Activated CD4-positive, alpha-beta T cell treated with anti-CD3 and anti-CD28 coated beads, Interleukin-2, amount 10 ng/mL, durations not matched to agents 24 days and 14 days (primary cell): Measurements from ENCODE around the gene RNF169. TPM values are rescaled to one million over a fixed set of nuclear protein-coding genes. Genes with fewer than 3 reads are reported as not detected.
"Not testable (repeated sequence)": the region's sequence is repeated elsewhere in the genome, so short reads cannot be mapped to it uniquely, and the experiment has no call there.

Experiments
- DNase-seq: peaks from one replicate; pipeline ENCODE4 v3.0.0; 2022
- H3K27ac Mint-ChIP-seq: one replicate; pipeline ENCODE4 v1.8.0; 2022; ENCODE audit warnings: mild to moderate bottlenecking, mixed read lengths
- H3K27me3 Mint-ChIP-seq: one replicate; pipeline ENCODE4 v1.8.0; 2022; ENCODE audit warnings: mixed read lengths
- H3K36me3 Mint-ChIP-seq: one replicate; pipeline ENCODE4 v1.8.0; 2022; ENCODE audit warnings: low read depth, mild to moderate bottlenecking, mixed read lengths
- H3K4me1 Mint-ChIP-seq: one replicate; pipeline ENCODE4 v1.8.0; 2021; ENCODE audit warnings: mixed read lengths
- H3K4me3 Mint-ChIP-seq: one replicate; pipeline ENCODE4 v1.8.0; 2022; ENCODE audit warnings: mild to moderate bottlenecking, moderate library complexity, mixed read lengths
- H3K9me3 Mint-ChIP-seq: one replicate; pipeline ENCODE4 v1.8.0; 2021; ENCODE audit warnings: mixed read lengths
- intact Hi-C: fragments of 100-400 bp; cut with micrococcal nuclease; formaldehyde crosslinking; loops from one replicate; pipeline ENCODE4 v1.15.1; 2023
- total RNA-seq: library from RNA; stranded (reverse); gene quantifications from 2 replicates; pipeline ENCODE4 v1.2.3, GENCODE V29; 2022

Gene RNF169
- total RNA-seq, 1 donor from 2014 or later, result 15.2 TPM

- Mint-ChIP-seq H3K36me3 (no peaks in the 10 kb centered on the region), H3K27ac (no peak overlapping the region), H3K4me3 (no peak overlapping the region), H3K27me3 (peaks cover 32% of the 10 kb centered on the region), H3K9me3 (no peaks in the 10 kb centered on the region), H3K4me1 (peaks cover 10% of the 10 kb centered on the region)
- intact Hi-C loops, result no loop called here
- peak; percentile 81 for DNase-seq
These were observed 8.9 kb upstream of the RNF169 start for GRCh38 chr11:74739546-74740270.

DNA sequence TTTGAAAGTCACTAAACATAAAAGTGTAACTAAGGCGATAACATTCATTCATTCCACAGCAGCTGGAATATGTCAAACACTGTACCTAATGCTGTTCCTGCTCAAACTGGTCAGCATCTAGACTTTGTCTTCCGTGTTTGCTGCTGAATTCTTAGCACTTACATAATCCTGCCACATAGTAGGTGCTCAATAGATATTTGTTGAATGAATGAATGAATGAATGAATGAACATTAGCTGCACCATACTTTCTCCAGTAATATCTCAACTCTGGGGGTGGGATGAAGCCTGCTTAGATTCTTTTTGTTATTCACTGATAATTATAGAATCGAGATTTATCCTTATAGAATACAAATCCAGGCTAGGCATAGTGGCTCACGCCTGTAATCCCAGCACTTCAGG, 6.6 kb upstream of the RNF169 start:
- Mint-ChIP-seq H3K9me3 (no peaks in the 10 kb centered on the region), H3K27me3 (peaks cover 18% of the 10 kb centered on the region), H3K4me3 (no peak overlapping the region), H3K36me3 (no peaks in the 10 kb centered on the region), H3K27ac (no peak overlapping the region), H3K4me1 (peaks cover 10% of the 10 kb centered on the region)
- intact Hi-C loops, result no loop called here
- no peak for DNase-seq

- DNase-seq, result no peak
- no peak overlapping the region for H3K27ac Mint-ChIP-seq
- H3K4me3 Mint-ChIP-seq, result no peak overlapping the region
- H3K9me3 Mint-ChIP-seq, result no peaks in the 10 kb centered on the region
- peaks cover 11% of the 10 kb centered on the region for H3K27me3 Mint-ChIP-seq
- H3K4me1 Mint-ChIP-seq, result peaks cover 18% of the 10 kb centered on the region
- intact Hi-C loops, result no loop called here
- no peaks in the 10 kb centered on the region for H3K36me3 Mint-ChIP-seq
These were observed 5.0 kb upstream of the RNF169 start for GRCh38 chr11:74743640-74744039.

- H3K4me1 Mint-ChIP-seq, result peaks cover 18% of the 10 kb centered on the region
- no peak overlapping the region for H3K27ac Mint-ChIP-seq
- H3K36me3 Mint-ChIP-seq, result no peaks in the 10 kb centered on the region
- intact Hi-C loops, result no loop called here
- H3K4me3 Mint-ChIP-seq, result no peak overlapping the region
- H3K9me3 Mint-ChIP-seq, result no peaks in the 10 kb centered on the region
- DNase-seq, result no peak
- peaks cover 6% of the 10 kb centered on the region for H3K27me3 Mint-ChIP-seq
These were observed 4.4 kb upstream of the RNF169 start for GRCh38 chr11:74744277-74744676.

DNA sequence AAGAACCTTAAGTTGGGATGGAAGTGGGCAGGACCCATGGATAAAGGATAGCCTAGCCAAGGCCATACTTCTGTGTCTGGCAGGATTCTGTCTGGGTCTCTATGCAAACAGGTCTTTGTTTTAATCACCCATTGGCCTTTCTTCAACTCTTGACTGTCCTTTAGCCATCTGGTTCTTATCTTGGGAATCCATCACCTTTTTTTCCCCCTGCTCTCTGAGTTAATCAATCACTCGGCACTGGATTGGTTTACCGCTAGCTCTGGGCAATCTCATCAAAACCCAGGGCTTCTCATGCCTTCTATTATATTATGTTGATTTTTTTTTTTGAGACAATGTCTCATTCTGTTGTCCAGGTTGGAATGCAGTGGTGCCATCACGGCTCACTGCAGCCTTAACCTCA, 1.8 kb upstream of the RNF169 start:
- intact Hi-C loops, result no loop called here

GRCh38 chr11:74749127-74749964, 697 bp downstream of the RNF169 start:
- H3K9me3 Mint-ChIP-seq, result no peaks in the 10 kb centered on the region
- H3K4me3 Mint-ChIP-seq, result peak overlapping the region; percentile 98
- H3K27me3 Mint-ChIP-seq, result no peaks in the 10 kb centered on the region
- peak overlapping the region; percentile 89 for H3K27ac Mint-ChIP-seq
- peaks cover 25% of the 10 kb centered on the region for H3K4me1 Mint-ChIP-seq
- H3K36me3 Mint-ChIP-seq, result peaks cover 15% of the 10 kb centered on the region
- DNase-seq, result peak; percentile 86
- intact Hi-C loops, result loop anchor here (1.0 to 2.0 kb wide), 2 partner anchors 157 to 199 kb away; partner anchors contain the start of genes POLD3, SPCS2 and XRRA1

More for the DNA sequence above, 1.8 kb upstream of the RNF169 start:
- Mint-ChIP-seq H3K4me3 (no peak overlapping the region), H3K9me3 (no peaks in the 10 kb centered on the region), H3K27ac (no peak overlapping the region), H3K36me3 (peaks cover 11% of the 10 kb centered on the region), H3K4me1 (peaks cover 28% of the 10 kb centered on the region), H3K27me3 (no peaks in the 10 kb centered on the region)
- no peak for DNase-seq

GRCh38 chr11:74749965-74750296, 1.3 kb downstream of the RNF169 start:
- DNase-seq, result peak; percentile 59
- peaks cover 28% of the 10 kb centered on the region for H3K4me1 Mint-ChIP-seq
- H3K9me3 Mint-ChIP-seq, result no peaks in the 10 kb centered on the region

DNA sequence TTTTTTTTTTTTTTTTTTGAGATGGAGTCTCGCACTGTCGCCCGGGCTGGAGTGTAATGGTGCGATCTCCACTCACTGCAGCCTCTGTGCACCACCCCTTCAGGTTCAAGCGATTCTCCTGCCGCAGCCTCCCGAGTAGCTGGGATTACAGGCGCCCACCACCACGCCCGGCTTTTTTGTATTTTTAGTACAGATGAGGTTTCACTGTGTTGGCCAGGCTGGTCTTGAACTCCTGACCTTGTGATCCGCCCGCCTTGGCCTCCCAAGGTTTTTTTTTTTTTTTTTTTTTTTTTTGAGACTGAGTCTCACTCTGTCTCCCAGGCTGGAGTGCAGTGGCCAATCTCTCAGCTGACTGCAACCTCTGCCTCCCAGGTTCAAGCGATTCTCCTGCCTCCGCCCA, 1.9 kb downstream of the RNF169 start:
- intact Hi-C loops, H3K27ac Mint-ChIP-seq, H3K9me3 Mint-ChIP-seq, H3K27me3 Mint-ChIP-seq, DNase-seq: not testable (repeated sequence)
- Mint-ChIP-seq H3K4me1 (peaks cover 34% of the 10 kb centered on the region), H3K4me3 (peak overlapping the region; percentile 98), H3K36me3 (peaks cover 19% of the 10 kb centered on the region)

More at GRCh38 chr11:74749965-74750296, 1.3 kb downstream of the RNF169 start:
- Mint-ChIP-seq H3K4me3 (peak overlapping the region; percentile 98), H3K27me3 (no peaks in the 10 kb centered on the region), H3K27ac (peak overlapping the region; percentile 89), H3K36me3 (peaks cover 15% of the 10 kb centered on the region)
- intact Hi-C loops, result loop anchor here (1.0 to 2.0 kb wide), 2 partner anchors 158 to 199 kb away; partner anchors contain the start of genes POLD3, SPCS2 and XRRA1

GRCh38 chr11:74751303-74751702, 2.7 kb downstream of the RNF169 start:
- no peak for DNase-seq
- Mint-ChIP-seq H3K27ac (no peak overlapping the region), H3K4me3 (peak overlapping the region; percentile 39), H3K36me3 (peaks cover 21% of the 10 kb centered on the region), H3K27me3 (no peaks in the 10 kb centered on the region), H3K4me1 (peaks cover 36% of the 10 kb centered on the region), H3K9me3 (peaks cover 7% of the 10 kb centered on the region)
- intact Hi-C loops, result no loop called here

GRCh38 chr11:74754507-74755252, 6.0 kb downstream of the RNF169 start:
- Mint-ChIP-seq H3K4me1 (peaks cover 25% of the 10 kb centered on the region), H3K27me3 (no peaks in the 10 kb centered on the region), H3K4me3 (no peak overlapping the region), H3K9me3 (peaks cover 11% of the 10 kb centered on the region), H3K27ac (no peak overlapping the region), H3K36me3 (peaks cover 21% of the 10 kb centered on the region)
- no peak for DNase-seq
- intact Hi-C loops, result no loop called here

DNA sequence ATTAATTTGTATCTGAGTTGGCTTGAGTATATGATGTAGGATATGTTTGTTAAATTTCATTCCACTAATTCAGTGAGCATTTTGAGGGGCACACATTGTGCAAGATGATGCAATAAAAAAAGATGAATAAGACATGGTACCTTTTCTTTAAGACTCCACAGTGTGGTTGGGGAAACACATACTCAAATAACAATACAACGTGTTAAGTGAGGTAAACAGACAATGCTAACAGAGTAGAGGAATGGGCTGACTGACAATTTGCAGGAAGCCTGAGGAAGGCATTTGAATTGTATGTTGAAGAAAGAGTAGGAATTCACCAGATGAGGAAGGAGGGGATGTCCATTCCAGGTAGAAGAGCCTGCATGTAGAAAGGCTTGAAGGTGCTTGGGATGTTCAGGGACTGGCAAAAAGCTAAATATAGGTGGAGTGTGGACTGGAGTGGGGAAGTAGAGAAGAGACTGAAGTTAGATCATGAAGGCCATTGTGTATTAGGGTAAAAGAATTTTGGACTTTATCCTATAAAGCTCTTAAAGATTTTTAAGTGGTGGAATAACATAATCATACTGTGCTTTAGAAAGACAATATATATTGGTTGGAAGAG, 6.8 kb downstream of the RNF169 start:
- Mint-ChIP-seq H3K27ac (no peak overlapping the region), H3K4me3 (no peak overlapping the region), H3K36me3 (peaks cover 19% of the 10 kb centered on the region), H3K27me3 (no peaks in the 10 kb centered on the region), H3K9me3 (peaks cover 11% of the 10 kb centered on the region), H3K4me1 (peaks cover 19% of the 10 kb centered on the region)
- no peak for DNase-seq
- intact Hi-C loops, result no loop called here

- Mint-ChIP-seq H3K4me1 (peaks cover 13% of the 10 kb centered on the region), H3K27me3 (no peaks in the 10 kb centered on the region), H3K9me3 (peaks cover 11% of the 10 kb centered on the region), H3K36me3 (peaks cover 14% of the 10 kb centered on the region), H3K27ac (no peak overlapping the region), H3K4me3 (no peak overlapping the region)
- no peak for DNase-seq
- intact Hi-C loops, result no loop called here
These were observed 7.9 kb downstream of the RNF169 start for GRCh38 chr11:74756571-74756970.

GRCh38 chr11:74766905-74767304, 18.3 kb downstream of the RNF169 start:
- intact Hi-C loops, result no loop called here
- DNase-seq, result no peak

More at GRCh38 chr11:74766905-74767304, 18.3 kb downstream of the RNF169 start:
- Mint-ChIP-seq H3K27ac (no peak overlapping the region), H3K4me3 (no peak overlapping the region), H3K27me3 (no peaks in the 10 kb centered on the region), H3K36me3 (peaks cover 25% of the 10 kb centered on the region), H3K9me3 (peaks cover 22% of the 10 kb centered on the region), H3K4me1 (peaks cover 22% of the 10 kb centered on the region)
